HG02870 (cell line): ENCODE measurements around the gene GET4.
"Not testable (repeated sequence)": the region's sequence is repeated elsewhere in the genome, so short reads cannot be mapped to it uniquely, and the experiment has no call there.

ENCODE experiments used
- ATAC-seq: cut with Tn5 transposase; IDR thresholded peaks from one replicate; pipeline ENCODE4 v1.9.1; 2021; ENCODE audit warnings: mild to moderate bottlenecking, moderate library complexity; ENCODE audit not compliant: unreplicated experiment

GET4 gene

GRCh38 chr7:868189-868486 lies 8.2 kb upstream of the GET4 start:
- ATAC-seq = no peak

- no peak for ATAC-seq
Observed at GRCh38 chr7:869348-869747, 7.0 kb upstream of the GET4 start.

- ATAC-seq = no peak
Observed at GRCh38 chr7:871900-872537, 4.3 kb upstream of the GET4 start.

GRCh38 chr7:872685-873084 lies 3.7 kb upstream of the GET4 start:
- not testable (repeated sequence) for ATAC-seq

GRCh38 chr7:873367-874002 lies 2.9 kb upstream of the GET4 start:
- peak; percentile 28 for ATAC-seq

- no peak for ATAC-seq
Observed at GRCh38 chr7:874031-874749, 2.2 kb upstream of the GET4 start.

- no peak for ATAC-seq
Observed at GRCh38 chr7:875051-875450, 1.3 kb upstream of the GET4 start.

GRCh38 chr7:875476-876076 lies 778 bp upstream of the GET4 start:
- ATAC-seq = no peak

GRCh38 chr7:876972-877311 lies 588 bp downstream of the GET4 start:
- ATAC-seq = peak; percentile 25

GRCh38 chr7:877312-878232 lies 1.2 kb downstream of the GET4 start:
- no peak for ATAC-seq

GRCh38 chr7:879093-879492 lies 2.7 kb downstream of the GET4 start:
- no peak for ATAC-seq

- no peak for ATAC-seq
Observed at GRCh38 chr7:879706-880105, 3.4 kb downstream of the GET4 start.

- no peak for ATAC-seq
Observed at GRCh38 chr7:880450-880849, 4.1 kb downstream of the GET4 start.

GRCh38 chr7:881441-882234 lies 5.3 kb downstream of the GET4 start:
- no peak for ATAC-seq

- no peak for ATAC-seq
Observed at GRCh38 chr7:882336-883035, 6.1 kb downstream of the GET4 start.

GRCh38 chr7:883055-884021 lies 7.0 kb downstream of the GET4 start:
- ATAC-seq = no peak

- ATAC-seq = no peak
Observed at GRCh38 chr7:884191-885003, 8.0 kb downstream of the GET4 start.
